ENCODE results near the gene SYT14. TPM values are rescaled to one million over a fixed set of nuclear protein-coding genes. Genes with fewer than 3 reads are reported as not detected.

The SYT14 gene
- total RNA-seq, 1 donor from 2014 or later, result not detected

DNA sequence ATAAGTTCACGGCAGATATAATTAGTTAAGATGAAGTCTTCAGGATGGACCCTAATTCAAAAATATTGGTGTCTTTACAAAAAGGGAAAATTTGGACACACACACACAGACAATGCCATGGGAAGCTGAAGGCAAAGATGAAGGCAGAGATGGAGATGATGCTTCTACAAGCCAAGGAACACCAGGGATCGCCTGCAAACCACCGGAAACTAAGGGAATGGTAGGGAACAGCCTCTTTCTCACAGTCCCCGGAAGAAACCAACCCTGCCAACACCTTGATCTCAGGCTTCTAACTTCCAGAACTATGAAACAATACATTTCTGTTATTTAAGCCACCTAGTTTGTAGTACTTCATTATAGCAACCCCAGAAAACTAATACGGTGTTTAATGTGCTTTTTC, 279.5 kb downstream of the SYT14 start:
- H3K27ac Mint-ChIP-seq, result no peak overlapping the region
- CTCF ChIA-PET, result no interaction called here
- no peaks in the 10 kb centered on the region for H3K4me1 Mint-ChIP-seq
- H3K9me3 Mint-ChIP-seq, result no peaks in the 10 kb centered on the region
- intact Hi-C loops (cut with micrococcal nuclease), result no loop called here
- ATAC-seq (ENCODE audit: low read depth) (no peak), DNase-seq (no peak)
- H3K4me3 Mint-ChIP-seq, result no peak overlapping the region
- H3K27me3 Mint-ChIP-seq, result peaks cover 10% of the 10 kb centered on the region
- no peaks in the 10 kb centered on the region for H3K36me3 Mint-ChIP-seq (ENCODE audit: low read depth)
- TF ChIP-seq, protein P1, sequence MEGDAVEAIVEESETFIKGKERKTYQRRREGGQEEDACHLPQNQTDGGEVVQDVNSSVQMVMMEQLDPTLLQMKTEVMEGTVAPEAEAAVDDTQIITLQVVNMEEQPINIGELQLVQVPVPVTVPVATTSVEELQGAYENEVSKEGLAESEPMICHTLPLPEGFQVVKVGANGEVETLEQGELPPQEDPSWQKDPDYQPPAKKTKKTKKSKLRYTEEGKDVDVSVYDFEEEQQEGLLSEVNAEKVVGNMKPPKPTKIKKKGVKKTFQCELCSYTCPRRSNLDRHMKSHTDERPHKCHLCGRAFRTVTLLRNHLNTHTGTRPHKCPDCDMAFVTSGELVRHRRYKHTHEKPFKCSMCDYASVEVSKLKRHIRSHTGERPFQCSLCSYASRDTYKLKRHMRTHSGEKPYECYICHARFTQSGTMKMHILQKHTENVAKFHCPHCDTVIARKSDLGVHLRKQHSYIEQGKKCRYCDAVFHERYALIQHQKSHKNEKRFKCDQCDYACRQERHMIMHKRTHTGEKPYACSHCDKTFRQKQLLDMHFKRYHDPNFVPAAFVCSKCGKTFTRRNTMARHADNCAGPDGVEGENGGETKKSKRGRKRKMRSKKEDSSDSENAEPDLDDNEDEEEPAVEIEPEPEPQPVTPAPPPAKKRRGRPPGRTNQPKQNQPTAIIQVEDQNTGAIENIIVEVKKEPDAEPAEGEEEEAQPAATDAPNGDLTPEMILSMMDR (IDR thresholded peaks at IDR 0.05), result no peak
- POLR2A ChIA-PET, result no interaction called here

DNA sequence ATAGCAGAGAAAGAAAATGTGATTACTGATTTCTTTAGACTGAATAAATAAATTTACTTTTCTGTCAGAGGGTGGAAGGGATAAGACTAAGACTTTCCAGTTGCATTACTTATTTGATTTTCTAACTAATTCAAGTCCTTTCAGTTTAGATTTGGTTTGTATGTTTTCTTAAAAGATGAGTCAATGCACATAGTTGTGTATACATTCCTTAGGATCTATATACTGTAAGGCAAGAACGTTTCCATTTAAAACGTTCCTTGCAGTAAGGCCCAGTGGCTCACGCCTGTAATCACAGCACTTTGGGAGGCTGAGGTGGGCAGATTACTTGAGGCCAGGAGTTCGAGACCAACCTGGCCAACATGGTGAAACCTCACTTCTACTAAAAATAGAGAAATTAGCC, 280.0 kb downstream of the SYT14 start:
- ChIA-PET CTCF (no interaction called here), POLR2A (no interaction called here)
- Mint-ChIP-seq H3K9me3 (no peaks in the 10 kb centered on the region), H3K27me3 (peaks cover 12% of the 10 kb centered on the region), H3K4me3 (no peak overlapping the region), H3K4me1 (no peaks in the 10 kb centered on the region), H3K27ac (no peak overlapping the region), H3K36me3 (ENCODE audit: low read depth) (no peaks in the 10 kb centered on the region)
- intact Hi-C loops (cut with micrococcal nuclease), result no loop called here
- DNase-seq (no peak), ATAC-seq (ENCODE audit: low read depth) (no peak)
- TF ChIP-seq, protein P1 (IDR thresholded peaks at IDR 0.05), result no peak

Other genes with a start within 250 kb of the SYT14 start
- not detected in 2 replicates for gene HSD11B1, start 233.4 kb upstream of the SYT14 start, total RNA-seq
- gene TRAF3IP3, start 182.2 kb upstream of the SYT14 start, total RNA-seq, result 158 and 166 TPM in 2 replicates
- gene C1orf74, start 153.7 kb upstream of the SYT14 start, total RNA-seq, result 3.7 TPM in 2 replicates
- 0.42 and 0.81 TPM in 2 replicates for gene IRF6, start 132.1 kb upstream of the SYT14 start, total RNA-seq
- gene UTP25, start 110.2 kb upstream of the SYT14 start, total RNA-seq, result 13.3 and 15.4 TPM in 2 replicates